ENCODE data around the gene GALNT10. TPM values are rescaled to one million over a fixed set of nuclear protein-coding genes. Genes with fewer than 3 reads are reported as not detected.

GALNT10 gene
- total RNA-seq, 1 experiment from 2014 or later = 27.8 TPM

- no peak for TF ChIP-seq ZBTB33 (IDR thresholded peaks at IDR 0.05; ENCODE audit: extremely low read depth, insufficient replicate concordance, low read length)
These were observed 69.8 kb downstream of the GALNT10 start (continued) for GRCh38 chr5:154260224-154260927.

DNA sequence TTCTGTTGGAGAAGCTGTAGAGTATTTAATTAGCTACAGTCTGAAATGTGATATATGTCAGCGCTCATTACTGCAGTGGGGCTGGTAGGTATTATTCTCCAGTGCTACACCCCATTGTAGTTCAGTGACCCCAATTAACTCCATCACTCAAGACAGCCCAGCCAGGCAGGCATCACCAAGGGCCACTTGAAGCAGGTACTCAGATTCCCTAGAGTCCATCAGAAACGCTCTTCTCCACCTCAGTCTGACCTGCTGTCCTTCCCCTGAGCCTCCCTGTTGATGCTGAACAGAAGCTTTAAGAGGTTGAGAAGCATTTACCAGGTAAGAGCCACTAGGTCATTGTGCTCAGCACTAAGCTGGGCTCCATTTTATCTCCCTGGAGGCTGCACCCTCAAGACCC, 71.8 kb downstream of the GALNT10 start:
- intact Hi-C loops (cut with micrococcal nuclease) = no loop called here
- POLR2A ChIA-PET = no interaction called here
- no peak for TF ChIP-seq CBX3 (IDR thresholded peaks at IDR 0.05; ENCODE audit: low read depth)
- no peak for TF ChIP-seq RAD21 (IDR thresholded peaks at IDR 0.05; ENCODE audit: low read depth)
- no peak for TF ChIP-seq YY1 (IDR thresholded peaks at IDR 0.05; ENCODE audit: extremely low read depth, insufficient replicate concordance, low read depth, low read length)
- no peak for TF ChIP-seq ELF1 (IDR thresholded peaks at IDR 0.05; ENCODE audit: borderline replicate concordance, low read depth)
- no peak for TF ChIP-seq JUND (IDR thresholded peaks at IDR 0.05)
- no peak for TF ChIP-seq SIN3A (IDR thresholded peaks at IDR 0.05; ENCODE audit: low read depth)
- TF ChIP-seq SRF (IDR thresholded peaks at IDR 0.05; ENCODE audit: low read depth) = no peak
- TF ChIP-seq EZH2phosphoT487 (IDR thresholded peaks at IDR 0.05; ENCODE audit: borderline replicate concordance) = no peak
- TF ChIP-seq MAX (IDR thresholded peaks at IDR 0.05) = no peak
- no peak for TF ChIP-seq CEBPB (IDR thresholded peaks at IDR 0.05; ENCODE audit: low read depth)
- no peak for TF ChIP-seq EGR1 (IDR thresholded peaks at IDR 0.05; ENCODE audit: low read depth)
- TF ChIP-seq SP1 (IDR thresholded peaks at IDR 0.05; ENCODE audit: low read depth) = no peak
- TF ChIP-seq ZFX (IDR thresholded peaks at IDR 0.05) = no peak
- no peak for TF ChIP-seq EZH2 (IDR thresholded peaks at IDR 0.05)
- no peak overlapping the region for H3K4me3 ChIP-seq (replicated peaks in 1 of 2; ENCODE audit: low read depth in 1 of 2, low read length in 2 of 2)
- ATAC-seq (no peak), DNase-seq (ENCODE audit: low read depth, low spot score) (no peak)
- no peaks in the 10 kb centered on the region for H3K36me3 ChIP-seq (ENCODE audit: control insufficient read depth in 1 of 2, insufficient read depth in 2 of 2, low read length in 2 of 2)
- CTCF ChIA-PET = no interaction called here
- H3K9me2 ChIP-seq (ENCODE audit: insufficient read depth) = no peaks in the 10 kb centered on the region
- RAD21 ChIA-PET (ENCODE audit: low non-redundant PET in 1 of 2, low total read pairs in 2 of 2, uncharacterized antibody in 2 of 2, unreplicated experiment in 2 of 2) = no interaction called here
- H3K27ac ChIP-seq (ENCODE audit: low read depth, low read length) = no peak overlapping the region
- no peak overlapping the region for H2AFZ ChIP-seq (ENCODE audit: low read depth, low read length, poor library complexity, severe bottlenecking)
- H3K79me2 ChIP-seq (ENCODE audit: insufficient read depth, low read length) = no peaks in the 10 kb centered on the region
- H3K4me2 ChIP-seq (ENCODE audit: low read length) = no peak overlapping the region
- H3K4me1 ChIP-seq (ENCODE audit: control insufficient read depth in 1 of 2, insufficient read depth in 2 of 2, low read length in 2 of 2) = no peaks in the 10 kb centered on the region
- H3K9ac ChIP-seq (ENCODE audit: low read length) = no peak overlapping the region
- no peaks in the 10 kb centered on the region for H3K27me3 ChIP-seq (ENCODE audit: insufficient read depth, low read length)
- no TSS peak for BruUV-seq (replicated peaks)
- no peaks in the 10 kb centered on the region for H3K9me3 ChIP-seq (ENCODE audit: control insufficient read depth in 1 of 2, insufficient read depth in 1 of 2, low read depth in 1 of 2, low read length in 2 of 2)
- no peaks in the 10 kb centered on the region for H4K20me1 ChIP-seq (ENCODE audit: insufficient read depth)

Measured in HCT116 (cell line).